H9 (cell line): ENCODE results near the gene SNAI3. TPM values are rescaled to one million over a fixed set of nuclear protein-coding genes. Genes with fewer than 3 reads are reported as not detected.

ENCODE experiments used
- DNase-seq: peaks from one replicate; pipeline ENCODE4 v3.0.0-alpha.2; 2017
- H2AFZ ChIP-seq: one replicate; pipeline ENCODE4 v1.6.1; 2013; ENCODE audit warnings: mild to moderate bottlenecking, low read length, control low read depth, moderate library complexity
- H2AK5ac ChIP-seq: 2 replicates; pipeline ENCODE4 v1.6.1; 2013; ENCODE audit warnings: low read length, control low read depth, mixed read lengths; ENCODE audit not compliant: insufficient read length
- H2BK120ac ChIP-seq: one replicate; pipeline ENCODE4 v1.6.1; 2013; ENCODE audit warnings: low read depth, mild to moderate bottlenecking, low read length, control low read depth, inconsistent platforms; ENCODE audit not compliant: poor library complexity, severe bottlenecking
- H2BK12ac ChIP-seq: 2 replicates; pipeline ENCODE4 v1.6.1; 2013; ENCODE audit warnings: low read length, control low read depth, mixed read lengths, low read depth; ENCODE audit not compliant: insufficient read length
- H2BK15ac ChIP-seq: 2 replicates; pipeline ENCODE4 v1.6.1; 2013; ENCODE audit warnings: low read depth, low read length, control low read depth
- H2BK20ac ChIP-seq: one replicate; pipeline ENCODE4 v1.6.1; 2013; ENCODE audit warnings: low read depth, mild to moderate bottlenecking, low read length, control low read depth, inconsistent platforms; ENCODE audit not compliant: poor library complexity, severe bottlenecking
- H2BK5ac ChIP-seq: 2 replicates; pipeline ENCODE4 v1.6.1; 2013; ENCODE audit warnings: low read length, control low read depth, mixed read lengths; ENCODE audit not compliant: insufficient read length
- H3K14ac ChIP-seq: 2 replicates; pipeline ENCODE4 v1.6.1; 2013; ENCODE audit warnings: low read length, control low read depth; ENCODE audit not compliant: insufficient read depth
- H3K18ac ChIP-seq: 2 replicates; pipeline ENCODE4 v1.6.1; 2013; ENCODE audit warnings: low read depth, mild to moderate bottlenecking, mixed read lengths, low read length, control low read depth; ENCODE audit not compliant: insufficient read length
- H3K23ac ChIP-seq: 2 replicates; pipeline ENCODE4 v1.6.1; 2013; ENCODE audit warnings: low read length, control low read depth, mixed read lengths, low read depth; ENCODE audit not compliant: insufficient read length
- H3K23me2 ChIP-seq: 2 replicates; pipeline ENCODE4 v1.6.1; 2013; ENCODE audit warnings: low read depth, mild to moderate bottlenecking, mixed read lengths, low read length, control low read depth; ENCODE audit not compliant: insufficient read length, poor library complexity, severe bottlenecking
- H3K27ac ChIP-seq: 2 replicates; pipeline ENCODE4 v1.5.1; 2013; ENCODE audit warnings: low read length, control low read depth, mixed read lengths, low read depth; ENCODE audit not compliant: insufficient read length
- H3K27me3 ChIP-seq: 2 replicates; pipeline ENCODE4 v1.6.1; 2013; ENCODE audit warnings: low read length, control low read depth, inconsistent platforms; ENCODE audit not compliant: insufficient read depth
- H3K4ac ChIP-seq: 2 replicates; pipeline ENCODE4 v1.6.1; 2013; ENCODE audit warnings: low read depth, mild to moderate bottlenecking, control low read depth, inconsistent platforms, low read length, moderate library complexity
- H3K4me1 ChIP-seq: 2 replicates; pipeline ENCODE4 v1.6.1; 2013; ENCODE audit warnings: low read length, control low read depth, inconsistent platforms; ENCODE audit not compliant: insufficient read depth
- H3K4me2 ChIP-seq: 2 replicates; pipeline ENCODE4 v1.6.1; 2013; ENCODE audit warnings: low read length, control low read depth, mixed read lengths; ENCODE audit not compliant: insufficient read length, insufficient read depth
- H3K56ac ChIP-seq: 2 replicates; pipeline ENCODE4 v1.6.1; 2013; ENCODE audit warnings: low read depth, mild to moderate bottlenecking, mixed read lengths, low read length, control low read depth; ENCODE audit not compliant: insufficient read length
- H3K79me1 ChIP-seq: 2 replicates; pipeline ENCODE4 v1.6.1; 2013; ENCODE audit warnings: low read depth, mild to moderate bottlenecking, moderate library complexity, low read length, control low read depth, inconsistent platforms; ENCODE audit not compliant: insufficient read depth, poor library complexity, severe bottlenecking
- H3K79me2 ChIP-seq: 2 replicates; pipeline ENCODE4 v1.6.1; 2013; ENCODE audit warnings: low read length, control low read depth, inconsistent platforms; ENCODE audit not compliant: insufficient read depth
- H3K9ac ChIP-seq: 2 replicates; pipeline ENCODE4 v1.6.1; 2013; ENCODE audit warnings: low read length, control low read depth, mixed read lengths; ENCODE audit not compliant: insufficient read length; ENCODE audit errors: extremely low read depth
- H3K9me3 ChIP-seq: one replicate; pipeline ENCODE4 v1.6.1; 2013; ENCODE audit warnings: low read depth, low read length, inconsistent platforms; ENCODE audit not compliant: control insufficient read depth
- H3T11ph ChIP-seq: one replicate; pipeline ENCODE4 v1.6.1; 2013; ENCODE audit warnings: mild to moderate bottlenecking, low read length, control low read depth, inconsistent platforms
- H4K20me1 ChIP-seq: one replicate; pipeline ENCODE4 v1.6.1; 2013; ENCODE audit not compliant: control insufficient read depth, insufficient read length, insufficient read depth
- H4K5ac ChIP-seq: 2 replicates; pipeline ENCODE4 v1.6.1; 2013; ENCODE audit warnings: low read depth, mild to moderate bottlenecking, mixed read lengths, low read length, control low read depth; ENCODE audit not compliant: insufficient read length
- H4K8ac ChIP-seq: replicated peaks from 2 replicates; pipeline ENCODE4 v1.6.1; 2013; ENCODE audit warnings: low read length, control low read depth, mixed read lengths, low read depth; ENCODE audit not compliant: insufficient read length
- H4K91ac ChIP-seq: 2 replicates; pipeline ENCODE4 v1.6.1; 2013; ENCODE audit warnings: low read depth, mild to moderate bottlenecking, moderate library complexity, mixed read lengths, low read length, control low read depth; ENCODE audit not compliant: insufficient read length
- H3K27ac Mint-ChIP-seq, 3 experiments: 2 replicates in 2 of 3; 3 replicates in 1 of 3; pipeline ENCODE4 v1.8.0; 2020 to 2021; ENCODE audit warnings: mixed read lengths in 3 of 3, mild to moderate bottlenecking in 1 of 3, moderate library complexity in 1 of 3
- H3K27me3 Mint-ChIP-seq: 2 replicates; pipeline ENCODE4 v1.8.0; 2021; ENCODE audit warnings: low read depth, mild to moderate bottlenecking, moderate library complexity, mixed read lengths
- H3K36me3 Mint-ChIP-seq, 3 experiments: 2 replicates in 2 of 3; 3 replicates in 1 of 3; pipeline ENCODE4 v1.8.0; 2020 to 2021; ENCODE audit warnings: low read depth in 3 of 3, mixed read lengths in 3 of 3; ENCODE audit not compliant: insufficient read depth in 1 of 3
- H3K4me1 Mint-ChIP-seq, 2 experiments: 2 replicates each; pipeline ENCODE4 v1.8.0; 2020; ENCODE audit warnings: mixed read lengths in 2 of 2
- H3K4me3 Mint-ChIP-seq, 2 experiments: 2 replicates in 1 of 2; 3 replicates in 1 of 2; pipeline ENCODE4 v1.8.0; 2020 to 2021; ENCODE audit warnings: mild to moderate bottlenecking in 2 of 2, mixed read lengths in 2 of 2, moderate library complexity in 1 of 2
- H3K9me3 Mint-ChIP-seq, 2 experiments: 2 replicates in 1 of 2; 3 replicates in 1 of 2; pipeline ENCODE4 v1.8.0; 2020; ENCODE audit warnings: mild to moderate bottlenecking in 2 of 2, mixed read lengths in 2 of 2, moderate library complexity in 1 of 2
- CTCF ChIP-seq: fragments of 200-600 bp; sonication (generic); conservative IDR thresholded peaks from 3 replicates; pipeline ENCODE4 v1.8.0; 2021; ENCODE audit warnings: antibody characterized with exemption, mild to moderate bottlenecking
- WGBS: extraction: QIAGEN DNeasy Blood & Tissue Kit; methylation state at CpG from one replicate; pipeline ENCODE4 v1.1.7; 2013; ENCODE audit warnings: missing lambda C conversion rate, low lambda C conversion rate, mixed read lengths; ENCODE audit not compliant: insufficient read length; ENCODE audit errors: extremely low coverage; 5-methylcytosine and 5-hydroxymethylcytosine counted together
- total RNA-seq: library from RNA; stranded (reverse); gene quantifications from 2 replicates; pipeline ENCODE4 v1.2.1, GENCODE V29; 2021

The SNAI3 gene
- total RNA-seq, 1 experiment from 2014 or later = 3.2 TPM

GRCh38 chr16:88700322-88700635, 14.0 kb upstream of the SNAI3 start:
- no peak for TF ChIP-seq CTCF
- no peak overlapping the region for H3K4me3 Mint-ChIP-seq
- Histone ChIP-seq H3K27ac (no peak overlapping the region), H2BK15ac (no peak overlapping the region), H3K27me3 (no peaks in the 10 kb centered on the region), H2BK5ac (no peak overlapping the region), H3K4me2 (no peak overlapping the region), H3K9me3 (no peaks in the 10 kb centered on the region), H4K8ac (no peak overlapping the region), H3K79me2 (peaks cover 3% of the 10 kb centered on the region; the same call in 1 of the 2 replicates), H3K4ac (no peak overlapping the region), H2BK12ac (no peak overlapping the region), H2AK5ac (no peak overlapping the region), H3T11ph (no peak overlapping the region), H3K56ac (no peak overlapping the region), H3K9ac (no peak overlapping the region), H2BK120ac (no peak overlapping the region), H3K18ac (no peak overlapping the region), H4K20me1 (no peaks in the 10 kb centered on the region), H3K4me1 (no peaks in the 10 kb centered on the region; the same call in 1 of the 2 replicates), H2AFZ (no peak overlapping the region), H3K79me1 (peaks cover 5% of the 10 kb centered on the region), H3K23ac (no peak overlapping the region), H4K5ac (no peak overlapping the region), H3K14ac (no peak overlapping the region), H4K91ac (no peak overlapping the region), H2BK20ac (no peak overlapping the region), H3K23me2 (peaks cover 3% of the 10 kb centered on the region)
- peaks cover 2 to 15% (median 14%) of the 10 kb centered on the region in 3 experiments; a peak in 5 of 7 replicates for H3K36me3 Mint-ChIP-seq
- H3K27ac Mint-ChIP-seq = no peak overlapping the region
- no peak for DNase-seq
- no peaks in the 10 kb centered on the region for H3K9me3 Mint-ChIP-seq
- no CpG with 5 or more reads among the region's 14 CpGs for WGBS
- H3K27me3 Mint-ChIP-seq = no peaks in the 10 kb centered on the region
- H3K4me1 Mint-ChIP-seq = peaks cover 5 to 6% of the 10 kb centered on the region in 2 experiments
